GM21528 (cell line): Measurements from ENCODE around the gene ZNF367.

Experiments used
- ATAC-seq: cut with Tn5 transposase; IDR thresholded peaks from one replicate; pipeline ENCODE4 v1.9.1; 2021; ENCODE audit warnings: mild to moderate bottlenecking, moderate library complexity; ENCODE audit not compliant: unreplicated experiment, low FRiP score

Gene ZNF367

DNA sequence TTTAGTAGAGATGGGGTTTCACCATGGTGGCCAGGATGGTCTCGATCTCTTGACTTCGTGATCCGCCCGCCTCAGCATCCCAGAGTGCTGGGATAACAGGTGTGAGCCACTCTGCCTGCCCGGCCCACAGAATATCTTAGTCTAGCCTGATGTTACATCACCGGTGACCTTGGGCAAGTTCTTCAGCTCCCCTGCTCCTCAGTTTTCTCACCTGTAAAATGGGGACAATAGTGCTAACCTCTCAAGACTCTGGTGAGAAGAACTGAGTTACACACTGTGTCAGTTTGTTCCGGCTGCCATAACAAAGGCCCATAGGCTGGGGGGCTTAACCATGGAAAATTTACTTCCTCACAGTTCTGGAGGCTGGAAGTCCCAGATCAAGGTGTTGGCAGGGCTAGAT, 19.3 kb upstream of the ZNF367 start:
- no peak for ATAC-seq

DNA sequence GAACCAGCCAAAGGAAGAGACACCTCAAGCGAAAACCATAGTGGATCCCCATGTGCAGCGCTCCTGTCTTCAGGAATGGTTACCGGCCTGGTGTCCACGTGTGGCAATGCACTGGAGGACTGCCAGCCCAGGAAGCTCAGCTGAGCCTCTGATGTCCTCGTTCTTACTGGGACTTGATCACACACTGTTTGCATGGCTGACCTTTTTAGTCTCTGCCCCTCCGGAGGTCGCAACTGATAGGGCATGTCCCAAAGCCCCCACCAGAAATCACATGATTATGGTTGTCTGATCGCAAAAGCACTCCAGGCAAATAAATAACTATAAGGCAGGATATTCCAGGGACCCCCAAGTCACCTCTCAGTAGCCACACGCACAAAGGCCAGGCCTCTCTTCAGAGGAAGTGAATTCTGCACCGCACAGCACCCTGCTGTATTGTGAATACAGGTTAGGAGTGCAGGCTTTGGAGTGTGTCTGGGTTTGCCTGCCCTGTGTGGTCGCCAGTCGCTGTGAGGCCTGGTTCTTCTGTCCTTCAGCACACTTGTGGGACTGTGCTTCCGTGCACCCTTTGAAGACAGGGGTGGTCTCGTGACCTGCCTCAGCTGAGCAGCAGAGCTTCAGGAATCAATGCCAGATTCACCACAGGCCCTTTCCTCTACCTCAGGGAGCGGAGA, 18.4 kb upstream of the ZNF367 start:
- ATAC-seq = no peak

DNA sequence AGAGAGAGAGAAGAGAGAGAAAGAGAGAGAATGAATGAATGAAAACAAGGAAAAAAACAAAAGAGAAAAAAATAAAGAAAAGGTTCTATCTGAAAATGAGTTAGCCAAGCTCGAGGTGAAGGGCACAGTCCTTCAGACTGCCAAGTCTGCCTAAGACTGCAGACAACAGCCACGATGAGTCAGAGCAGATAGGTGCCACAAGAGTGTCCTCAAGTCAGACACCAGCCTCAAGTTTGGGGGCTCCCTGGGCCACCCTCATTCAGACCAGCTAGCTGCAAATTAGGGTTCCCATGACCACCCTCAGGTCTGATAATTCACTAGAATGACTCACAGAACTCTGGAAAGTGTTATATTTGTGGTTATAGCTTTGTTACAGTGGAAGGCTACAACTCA, 17.9 kb upstream of the ZNF367 start:
- ATAC-seq = no peak

DNA sequence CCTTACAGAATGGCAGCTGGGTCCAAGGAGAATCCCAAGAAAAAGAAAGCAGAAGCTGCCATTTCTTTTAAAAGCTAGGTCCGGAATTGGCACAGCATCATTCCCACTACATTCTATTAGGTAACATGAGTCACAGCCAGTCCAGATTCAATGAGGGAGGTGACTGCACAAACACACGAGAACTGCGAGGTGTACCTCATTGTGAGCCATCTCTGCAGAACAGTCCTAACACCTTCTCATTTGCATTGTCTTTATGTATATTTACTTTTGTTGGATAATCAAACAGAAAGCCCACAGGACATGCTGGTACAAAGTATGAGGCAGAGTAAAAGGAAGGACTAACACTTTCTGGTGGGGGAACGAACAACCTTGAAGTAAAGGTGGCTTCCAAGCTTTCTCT, 17.2 kb upstream of the ZNF367 start:
- ATAC-seq = no peak

DNA sequence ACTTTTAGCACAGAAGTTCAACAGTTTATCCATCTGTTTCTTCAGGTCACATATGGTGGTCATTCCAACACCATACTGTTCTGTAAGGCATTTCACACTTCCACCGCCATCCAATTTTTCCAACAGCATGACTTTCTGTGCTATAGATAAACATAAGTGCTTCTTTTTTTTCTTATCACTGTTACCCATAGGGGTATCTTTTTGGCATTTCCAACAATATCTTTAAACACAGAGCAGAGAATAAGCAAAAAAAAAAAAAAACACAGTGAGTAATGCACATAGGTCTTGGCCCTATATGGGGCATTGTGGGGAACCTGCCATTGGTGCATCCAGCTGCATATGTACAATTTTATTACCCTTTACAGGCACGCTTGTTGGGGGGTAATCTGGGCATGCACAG, 12.2 kb upstream of the ZNF367 start:
- ATAC-seq = no peak

DNA sequence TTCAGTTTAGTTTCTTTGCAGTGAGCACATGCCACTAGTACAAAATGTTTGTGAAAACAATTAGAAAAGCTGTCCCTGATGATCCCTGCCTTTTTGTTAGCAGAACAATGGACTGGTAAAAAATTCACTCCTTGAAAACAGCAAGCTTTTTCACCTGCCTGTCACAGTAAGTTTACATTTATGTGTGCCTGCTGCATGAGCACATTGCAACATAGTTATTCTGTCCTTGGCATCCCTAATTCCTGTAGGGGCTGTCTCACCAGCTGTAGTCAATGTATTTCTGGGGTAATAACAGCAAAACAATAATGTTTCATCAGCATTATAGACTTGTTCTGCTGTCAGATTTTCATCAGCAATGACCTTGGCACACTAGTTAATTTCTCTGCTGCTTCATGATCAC, 11.6 kb upstream of the ZNF367 start:
- ATAC-seq = no peak

DNA sequence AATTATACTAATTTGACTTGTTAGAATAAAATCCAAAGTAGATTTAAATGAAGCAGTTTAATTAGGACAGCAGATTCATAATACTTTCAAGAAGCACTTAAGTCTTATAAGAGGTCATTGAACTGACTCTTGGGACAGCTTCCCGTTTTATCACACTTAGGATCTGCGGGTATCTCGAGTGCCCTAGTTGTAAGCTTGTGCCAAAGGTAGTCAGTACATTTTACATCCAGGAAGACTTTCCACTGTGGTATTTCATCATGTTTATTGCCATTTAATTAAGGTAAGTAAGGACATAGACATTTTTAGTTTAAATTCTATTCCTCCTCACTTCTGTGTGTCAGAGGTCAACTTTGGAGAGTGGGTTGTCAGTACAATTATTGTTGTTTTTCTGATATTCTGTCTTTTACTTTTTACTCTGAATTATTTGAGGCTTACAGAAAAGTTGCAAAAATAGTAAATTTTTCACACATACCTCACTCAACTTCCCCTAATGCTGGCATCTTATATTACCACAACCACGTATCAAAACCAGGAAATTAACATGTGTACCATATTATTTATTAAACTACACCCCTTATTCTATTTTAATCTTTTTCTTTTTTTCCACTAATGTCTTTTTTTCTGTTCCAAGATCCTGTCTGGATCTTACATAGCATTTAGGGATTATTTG, 7.5 kb upstream of the ZNF367 start:
- ATAC-seq = no peak

DNA sequence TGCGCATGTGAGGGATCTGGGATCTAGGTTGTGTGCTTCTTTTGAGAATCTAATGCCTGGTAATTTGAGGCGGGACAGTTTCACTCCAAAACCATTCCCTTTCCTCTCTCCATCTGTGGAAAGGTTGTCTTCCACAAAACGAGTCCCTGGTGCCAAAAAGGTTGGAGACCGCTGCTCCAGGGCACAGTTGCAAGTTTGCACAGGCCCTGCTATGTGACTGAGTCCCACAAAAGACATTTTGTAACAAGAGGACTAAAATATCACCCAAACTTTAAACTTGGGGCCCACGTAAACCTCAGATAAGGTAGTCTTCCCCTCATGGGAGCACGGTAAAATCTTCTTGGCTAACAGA, 5.8 kb upstream of the ZNF367 start:
- no peak for ATAC-seq

DNA sequence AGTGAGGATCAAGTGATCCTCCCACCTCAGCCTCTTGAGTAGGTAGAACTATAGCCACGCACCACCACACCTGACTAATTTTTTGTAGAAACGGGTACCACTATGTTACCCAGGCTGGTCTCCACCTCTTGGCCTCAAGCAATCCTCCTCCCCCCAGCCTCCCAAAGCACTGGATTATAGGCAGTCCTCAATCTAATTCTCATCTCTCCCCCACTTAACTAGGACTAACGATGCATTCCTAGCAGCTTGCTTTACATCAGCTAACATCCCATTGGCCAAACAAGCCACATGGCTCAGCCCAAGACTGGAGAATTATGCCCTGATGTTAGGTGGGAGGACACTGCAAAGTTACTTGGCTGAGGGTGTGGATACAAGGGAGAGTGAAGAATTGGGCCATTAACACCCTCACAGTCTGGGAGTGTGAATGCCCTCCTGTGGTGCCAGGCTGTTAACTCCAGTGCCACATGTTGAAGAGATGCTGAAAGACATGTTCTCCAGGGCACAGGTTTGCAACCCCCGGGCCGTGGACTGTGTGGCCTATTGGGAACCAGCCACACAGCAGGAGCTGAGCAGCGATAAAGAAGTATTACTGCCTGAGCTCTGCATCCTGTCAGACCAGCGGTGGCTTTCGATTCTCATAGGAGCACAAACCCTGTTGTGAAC, 5.3 kb upstream of the ZNF367 start:
- no peak for ATAC-seq

DNA sequence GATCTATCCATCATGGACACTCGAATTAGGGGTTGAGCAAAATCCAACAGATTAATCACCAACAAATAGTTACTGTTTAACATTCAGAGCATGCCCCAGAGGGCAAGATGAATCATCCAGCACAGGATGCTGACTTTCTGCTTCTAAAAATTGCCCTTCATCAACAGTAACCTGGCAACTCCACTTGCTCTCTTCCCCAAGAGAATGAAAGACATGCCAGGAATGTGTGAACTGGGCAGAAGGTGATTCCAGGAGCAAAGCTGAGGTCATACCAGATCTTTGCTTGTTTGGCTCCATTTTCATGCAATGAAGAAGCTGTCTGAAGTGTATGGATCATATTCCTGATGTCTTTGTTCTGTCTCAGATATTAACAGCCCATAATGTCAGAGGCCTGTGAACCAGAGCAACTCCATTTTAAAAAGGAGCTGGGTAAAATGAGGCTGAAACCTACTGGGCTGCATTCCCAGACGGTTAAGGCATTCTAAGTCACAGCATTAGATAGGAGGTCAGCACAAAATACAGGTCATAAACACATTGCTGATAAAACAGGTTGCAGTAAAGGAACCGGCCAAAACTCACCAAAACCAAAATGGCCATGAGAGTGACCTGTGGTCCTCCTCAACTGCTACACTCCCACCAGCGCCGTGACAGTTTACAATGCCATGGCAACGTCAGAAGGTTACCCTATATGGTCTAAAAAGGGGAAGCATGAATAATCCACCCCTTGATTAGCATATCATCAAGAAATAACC, 2.5 kb upstream of the ZNF367 start:
- ATAC-seq = no peak

DNA sequence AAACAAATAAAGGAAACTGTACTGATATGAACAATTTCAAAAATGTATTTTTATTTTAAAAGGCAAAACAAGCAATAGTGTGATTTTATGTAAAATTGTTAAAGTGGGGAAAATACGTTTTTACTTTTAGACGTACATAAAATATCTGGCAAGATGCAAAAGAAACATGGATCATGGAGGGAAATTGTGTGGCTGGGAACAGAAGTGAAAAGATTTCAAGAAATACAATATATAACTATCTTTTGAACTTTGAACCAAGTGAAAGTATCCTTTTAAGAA, 1.5 kb upstream of the ZNF367 start:
- ATAC-seq = no peak

DNA sequence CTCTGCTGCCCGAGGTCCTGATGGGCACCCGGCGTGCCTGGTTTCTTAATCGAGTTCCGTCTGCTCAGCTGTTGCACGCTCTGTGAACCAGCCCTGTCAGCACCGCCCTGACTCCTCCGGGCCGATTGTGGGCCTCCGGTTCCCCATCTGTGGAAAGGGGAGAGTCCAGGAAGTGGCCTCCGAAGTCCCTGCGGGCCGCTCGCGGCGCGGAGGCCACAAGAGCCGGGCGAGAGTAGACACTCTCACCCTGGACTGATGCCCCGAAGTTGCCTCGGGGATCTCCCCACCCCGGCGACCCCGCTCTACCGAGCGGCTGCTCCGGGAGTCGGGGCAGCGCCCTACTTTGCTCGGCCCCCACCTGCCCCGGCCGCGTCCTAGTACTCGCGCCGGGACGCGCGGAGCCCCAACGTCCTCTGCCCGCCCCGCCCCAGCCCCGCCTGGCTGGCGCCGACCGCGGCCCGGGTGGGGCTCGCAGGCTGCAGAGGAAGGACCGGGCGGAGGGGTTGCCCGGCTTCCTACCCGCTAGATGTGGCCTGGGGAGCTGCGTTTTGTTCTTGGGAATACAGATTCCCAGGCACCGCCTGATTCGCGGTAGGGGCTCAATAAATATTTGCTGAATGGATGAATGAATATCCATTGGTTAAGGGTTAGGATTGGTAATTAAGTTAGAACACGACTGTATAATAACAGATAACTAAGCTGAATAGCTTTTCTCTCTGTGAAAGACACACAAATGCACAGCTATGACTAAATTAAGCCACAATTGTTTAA, 935 bp upstream of the ZNF367 start:
- ATAC-seq = peak; percentile 35

DNA sequence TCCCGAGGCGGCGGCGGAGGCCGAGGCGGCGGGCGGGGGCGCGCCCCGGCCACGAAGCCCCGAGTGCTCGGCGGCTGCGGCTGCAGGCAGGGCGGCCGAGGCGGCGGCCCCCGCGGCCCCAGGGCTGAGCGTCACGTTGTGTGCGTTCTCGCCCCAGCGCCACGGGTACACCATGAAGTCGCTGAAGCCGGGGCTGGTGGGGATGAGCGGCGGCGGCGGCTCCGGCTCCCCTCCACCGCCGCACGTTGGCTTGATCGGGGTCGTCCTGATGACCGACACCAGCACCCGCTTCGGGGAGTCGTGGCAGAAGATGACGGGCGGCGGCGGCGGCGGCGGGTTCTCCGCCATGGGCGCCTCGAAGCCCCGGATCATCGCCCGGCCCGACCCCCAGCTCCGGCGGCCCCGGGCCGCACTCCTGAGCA, 498 bp downstream of the ZNF367 start:
- no peak for ATAC-seq

DNA sequence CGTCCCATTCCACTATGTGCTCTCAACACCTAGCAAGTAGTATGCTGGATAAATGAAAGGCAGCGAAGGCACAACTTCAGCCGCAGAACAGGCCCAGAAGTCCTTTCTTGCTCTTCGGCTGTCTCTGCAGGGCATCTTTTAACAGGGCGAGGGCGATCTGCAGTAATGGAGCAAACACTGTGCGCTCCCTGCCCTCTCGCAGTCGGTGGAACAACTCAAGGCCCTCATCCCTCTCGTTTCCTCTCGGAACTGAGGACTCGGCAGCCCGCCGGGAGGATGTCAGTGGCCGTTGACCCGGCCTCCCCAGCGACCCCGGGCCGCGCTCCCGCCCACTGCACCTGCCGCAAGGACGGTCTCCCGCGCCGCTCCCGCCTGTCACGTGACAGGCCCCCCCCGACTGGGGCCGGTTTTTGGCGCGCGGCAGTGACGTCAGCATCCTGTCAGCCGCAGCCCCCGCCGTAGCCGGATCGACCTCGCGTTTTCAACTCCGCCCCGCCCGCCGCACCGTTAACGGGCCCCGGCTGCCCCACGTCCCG, 1.1 kb downstream of the ZNF367 start:
- peak; percentile 28 for ATAC-seq

DNA sequence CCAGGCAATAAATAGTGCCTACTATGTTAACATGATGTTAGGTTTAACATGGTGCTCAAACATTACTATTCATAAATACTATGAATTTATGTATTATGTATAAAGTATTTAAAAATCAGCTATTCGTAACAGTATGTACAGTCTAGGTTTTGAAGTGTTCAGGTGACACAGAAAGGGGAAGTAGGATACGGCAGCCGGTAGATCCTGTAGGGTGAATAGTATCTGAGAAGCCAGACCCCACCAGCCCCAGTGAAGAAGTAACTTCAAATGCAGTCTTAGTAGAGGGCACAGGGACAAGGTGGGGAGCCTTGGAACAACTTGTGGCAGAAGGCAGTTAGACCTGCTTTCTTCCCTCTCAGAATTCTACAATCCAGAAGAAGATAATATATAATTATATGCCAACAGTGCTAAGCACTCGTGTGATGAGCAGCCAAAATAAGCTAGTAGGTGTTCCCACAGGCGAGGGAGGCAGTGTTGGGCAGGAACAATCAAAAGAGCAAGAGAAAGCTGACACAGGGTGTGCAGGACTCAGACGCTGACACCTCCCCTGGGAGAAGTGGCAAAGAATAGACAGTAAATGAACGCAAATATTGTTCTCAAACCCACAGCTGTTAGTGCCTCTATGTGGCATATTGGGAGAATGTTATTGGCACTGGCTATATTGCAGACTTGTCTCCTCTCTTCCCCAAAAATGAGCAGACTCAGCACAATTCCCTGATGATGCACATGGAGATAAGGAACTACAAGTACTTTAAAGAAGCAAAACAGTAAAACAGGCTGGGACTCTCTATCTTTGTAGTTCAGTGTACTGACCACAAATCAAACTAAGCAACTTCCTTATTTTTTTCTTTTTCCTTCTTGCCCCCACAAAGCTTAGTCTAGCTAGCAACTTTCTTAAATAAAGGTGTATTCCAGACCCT, 4.6 kb downstream of the ZNF367 start:
- ATAC-seq = peak; percentile 33

DNA sequence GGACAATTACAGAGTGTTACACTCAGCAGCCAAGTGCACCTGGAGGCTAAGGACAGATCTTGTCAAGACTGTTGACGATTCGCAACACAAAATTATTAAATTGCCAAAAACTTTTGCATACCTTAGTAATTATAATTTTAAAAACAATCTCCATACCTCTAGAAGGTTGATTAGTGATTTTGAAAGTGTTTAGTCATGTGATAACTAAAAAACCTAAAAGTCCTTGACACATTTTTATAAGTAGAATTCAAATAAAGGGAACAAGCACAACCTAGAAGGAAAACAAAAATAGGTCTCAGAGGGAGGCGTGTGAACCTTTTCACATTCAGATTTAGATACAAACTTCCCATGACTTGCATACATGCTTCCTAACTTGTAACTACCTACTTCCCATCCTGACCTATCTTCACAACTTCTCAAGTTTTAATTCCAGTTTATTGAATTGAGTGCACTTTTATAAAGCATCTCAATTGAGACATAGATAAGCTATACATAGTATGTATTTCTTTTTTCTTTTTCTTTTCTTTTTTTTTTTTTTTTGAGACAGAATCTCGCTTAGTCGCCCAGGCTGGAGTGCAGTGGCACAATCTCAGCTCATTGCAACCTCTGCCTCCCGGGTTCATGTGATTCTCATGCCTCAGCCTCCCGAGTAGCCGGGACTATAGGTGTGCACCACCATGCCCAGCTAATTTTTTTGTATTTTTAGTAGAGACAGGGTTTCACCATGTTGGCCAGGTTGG, 5.8 kb downstream of the ZNF367 start:
- ATAC-seq = no peak

DNA sequence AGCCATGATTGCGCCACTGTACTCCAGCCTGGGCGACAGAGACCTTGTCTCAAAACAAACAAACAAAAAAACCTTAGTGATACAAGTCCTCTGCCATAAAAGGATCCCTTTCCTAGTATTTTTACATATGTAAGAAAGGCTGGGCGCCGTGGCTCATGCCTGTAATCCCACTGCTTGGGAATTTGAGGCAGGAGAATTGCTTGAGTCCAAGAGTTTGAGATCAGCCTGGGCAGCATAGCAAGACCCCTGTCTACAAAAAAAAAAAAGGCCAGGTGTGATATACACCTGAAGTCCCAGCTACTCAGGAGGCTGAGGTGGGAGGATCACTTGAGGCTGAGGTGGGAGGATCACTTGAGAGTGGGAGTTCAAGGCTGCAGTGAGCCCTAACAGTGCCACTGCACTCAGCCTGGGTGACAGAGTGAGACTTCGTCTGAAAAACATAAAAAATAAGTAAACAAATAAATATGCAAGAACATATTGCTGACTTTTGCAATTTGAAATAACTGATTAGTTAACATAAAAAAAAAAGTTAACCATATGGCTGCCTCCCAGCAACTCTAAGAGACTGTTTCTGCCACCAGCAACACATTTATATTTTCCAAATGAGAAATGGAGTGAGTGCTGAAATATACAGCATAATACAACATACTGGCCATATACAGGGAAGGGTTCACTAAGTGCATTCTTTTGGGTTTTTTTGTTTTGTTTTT, 6.9 kb downstream of the ZNF367 start:
- no peak for ATAC-seq
